Measurements from ENCODE around the gene PLPP4. TPM values are rescaled to one million over a fixed set of nuclear protein-coding genes. Genes with fewer than 3 reads are reported as not detected.

The PLPP4 gene
- total RNA-seq, 1 donor, result not detected

DNA sequence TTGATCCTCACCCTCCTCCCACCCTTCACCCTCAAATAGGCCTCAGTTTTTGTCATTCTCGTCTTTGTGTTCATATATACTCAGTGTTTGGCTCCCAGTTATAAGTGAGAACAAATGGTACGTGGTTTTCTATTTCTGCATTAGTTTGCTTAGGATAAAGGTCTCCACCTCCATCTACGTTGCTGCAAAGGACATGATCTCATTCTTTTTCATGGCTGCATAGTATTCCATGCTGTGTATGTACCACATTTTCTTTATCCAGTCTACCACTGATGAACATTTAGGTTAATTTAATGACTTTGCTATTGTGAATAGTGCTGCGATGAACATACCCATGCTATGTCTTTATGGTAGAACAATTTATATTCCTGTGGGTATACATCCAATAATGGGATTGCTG lies 91.2 kb downstream of the PLPP4 start:
- Histone ChIP-seq H3K27me3 (ENCODE audit: insufficient read depth, low read length) (no peaks in the 10 kb centered on the region), H3K4me1 (ENCODE audit: insufficient read depth, low read length) (no peaks in the 10 kb centered on the region), H3K9me3 (ENCODE audit: low read depth, low read length) (no peaks in the 10 kb centered on the region), H3K4me3 (ENCODE audit: low read length) (no peak overlapping the region)

DNA sequence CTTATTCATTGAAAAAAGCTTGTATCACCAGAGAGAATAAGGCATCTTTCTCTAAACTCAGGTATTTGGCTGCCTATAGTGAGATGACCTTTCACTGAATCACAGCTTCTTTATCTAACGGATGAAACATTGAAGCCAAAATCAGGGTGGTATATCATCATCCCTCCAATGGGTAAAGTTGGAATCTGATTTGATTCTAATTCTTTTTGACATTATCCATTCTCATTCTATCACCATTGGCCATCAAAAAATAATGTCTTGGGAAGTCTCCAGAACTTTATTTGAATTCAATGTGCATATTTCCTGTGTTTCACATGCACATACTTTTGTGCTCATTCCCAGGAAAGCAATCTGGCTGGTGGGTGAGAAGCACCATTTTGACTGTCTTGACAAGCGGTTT lies 95.2 kb downstream of the PLPP4 start:
- Histone ChIP-seq H3K4me1 (ENCODE audit: insufficient read depth, low read length) (no peaks in the 10 kb centered on the region), H3K4me3 (ENCODE audit: low read length) (no peak overlapping the region), H3K27me3 (ENCODE audit: insufficient read depth, low read length) (no peaks in the 10 kb centered on the region), H3K9me3 (ENCODE audit: low read depth, low read length) (peaks cover 5% of the 10 kb centered on the region)

GRCh38 chr10:120553911-120554310 lies 96.9 kb downstream of the PLPP4 start:
- H3K4me3 ChIP-seq (ENCODE audit: low read length), result no peak overlapping the region
- no peaks in the 10 kb centered on the region for H3K27me3 ChIP-seq (ENCODE audit: insufficient read depth, low read length)
- peaks cover 5% of the 10 kb centered on the region for H3K9me3 ChIP-seq (ENCODE audit: low read depth, low read length)
- H3K4me1 ChIP-seq (ENCODE audit: insufficient read depth, low read length), result no peaks in the 10 kb centered on the region

- H3K9me3 ChIP-seq (ENCODE audit: low read depth, low read length), result peaks cover 5% of the 10 kb centered on the region
- no peaks in the 10 kb centered on the region for H3K27me3 ChIP-seq (ENCODE audit: insufficient read depth, low read length)
- H3K4me1 ChIP-seq (ENCODE audit: insufficient read depth, low read length), result no peaks in the 10 kb centered on the region
- no peak overlapping the region for H3K4me3 ChIP-seq (ENCODE audit: low read length)
Observed at GRCh38 chr10:120555436-120555835, 98.4 kb downstream of the PLPP4 start.

DNA sequence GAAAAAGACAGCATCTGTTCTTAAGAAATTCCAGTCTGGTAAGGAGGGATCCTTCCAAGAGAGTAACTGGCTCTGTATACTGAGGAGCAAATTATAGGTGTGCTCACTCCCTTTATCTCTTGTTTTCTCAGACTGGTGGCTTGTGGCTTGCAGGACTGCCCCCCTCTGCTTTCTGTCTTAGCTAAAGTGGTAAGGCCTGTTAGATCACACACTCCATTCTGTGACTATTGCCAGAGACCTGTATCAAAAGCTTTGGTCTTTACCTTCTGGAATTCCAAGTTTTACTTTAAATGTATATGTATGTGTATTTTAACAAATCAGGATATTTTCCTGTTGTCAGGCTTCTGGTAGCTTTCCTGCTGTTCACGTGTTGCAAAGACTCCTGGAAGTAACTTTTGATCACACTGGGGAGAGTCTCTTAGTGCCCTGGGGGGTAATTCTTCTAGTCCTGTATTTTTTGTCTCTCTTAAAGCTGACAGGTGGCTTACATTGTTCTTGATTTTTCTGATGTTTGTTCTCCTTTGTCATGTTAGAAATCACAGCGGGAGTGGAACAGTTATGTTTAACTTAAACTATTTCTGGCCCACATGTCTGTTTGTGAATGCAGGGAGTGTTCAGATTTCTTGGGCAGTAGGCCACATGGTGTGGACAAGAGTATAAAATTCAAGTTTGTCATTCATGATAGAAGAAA lies 99.0 kb downstream of the PLPP4 start:
- Histone ChIP-seq H3K4me1 (ENCODE audit: insufficient read depth, low read length) (no peaks in the 10 kb centered on the region), H3K9me3 (ENCODE audit: low read depth, low read length) (peaks cover 5% of the 10 kb centered on the region), H3K4me3 (ENCODE audit: low read length) (no peak overlapping the region), H3K27me3 (ENCODE audit: insufficient read depth, low read length) (no peaks in the 10 kb centered on the region)

- Histone ChIP-seq H3K4me1 (ENCODE audit: insufficient read depth, low read length) (no peaks in the 10 kb centered on the region), H3K4me3 (ENCODE audit: low read length) (no peak overlapping the region), H3K9me3 (ENCODE audit: low read depth, low read length) (peaks cover 5% of the 10 kb centered on the region), H3K27me3 (ENCODE audit: insufficient read depth, low read length) (no peaks in the 10 kb centered on the region)
Observed at GRCh38 chr10:120557311-120557710, 100.3 kb downstream of the PLPP4 start.

DNA sequence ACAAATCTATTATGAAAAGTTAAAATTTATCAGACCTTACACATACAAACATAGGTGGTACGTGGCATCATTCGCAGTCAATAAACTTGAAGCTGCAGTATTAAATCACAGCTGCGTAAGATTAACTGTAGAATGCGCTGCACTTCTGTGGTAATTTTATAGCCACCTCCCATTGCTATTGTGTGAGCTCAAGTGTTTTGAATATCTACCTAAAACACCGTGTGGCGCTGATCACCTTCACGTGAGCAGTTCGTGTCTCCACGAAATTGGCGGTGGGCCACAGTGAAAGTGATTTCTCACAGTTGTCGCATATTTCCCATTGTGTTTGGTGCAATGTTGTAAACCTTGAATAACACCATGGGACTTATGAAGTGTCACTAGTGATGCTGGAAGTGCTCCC lies 102.8 kb downstream of the PLPP4 start:
- H3K4me1 ChIP-seq (ENCODE audit: insufficient read depth, low read length), result no peaks in the 10 kb centered on the region
- H3K4me3 ChIP-seq (ENCODE audit: low read length), result no peak overlapping the region
- no peaks in the 10 kb centered on the region for H3K9me3 ChIP-seq (ENCODE audit: low read depth, low read length)
- H3K27me3 ChIP-seq (ENCODE audit: insufficient read depth, low read length), result no peaks in the 10 kb centered on the region

DNA sequence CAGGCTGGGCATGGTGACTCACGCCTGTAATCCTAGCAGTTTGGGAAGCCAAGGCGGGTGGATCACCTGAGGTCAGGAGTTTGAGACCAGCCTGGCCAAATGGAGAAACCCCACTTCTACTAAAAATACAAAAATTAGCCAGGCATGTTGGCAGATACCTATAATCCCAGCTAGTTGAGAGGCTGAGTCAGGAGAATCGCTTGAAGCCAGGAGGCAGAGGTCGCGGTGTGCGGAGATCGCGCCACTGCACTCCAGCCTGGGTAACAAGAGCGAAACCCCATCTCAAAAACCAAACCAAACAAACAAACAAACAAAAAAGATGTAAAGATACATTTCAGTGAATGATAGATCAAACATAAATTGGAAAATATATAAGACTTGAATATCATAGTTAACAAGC lies 105.9 kb downstream of the PLPP4 start:
- Histone ChIP-seq H3K27me3 (ENCODE audit: insufficient read depth, low read length) (no peaks in the 10 kb centered on the region), H3K4me1 (ENCODE audit: insufficient read depth, low read length) (no peaks in the 10 kb centered on the region), H3K4me3 (ENCODE audit: low read length) (no peak overlapping the region), H3K9me3 (ENCODE audit: low read depth, low read length) (no peaks in the 10 kb centered on the region)

DNA sequence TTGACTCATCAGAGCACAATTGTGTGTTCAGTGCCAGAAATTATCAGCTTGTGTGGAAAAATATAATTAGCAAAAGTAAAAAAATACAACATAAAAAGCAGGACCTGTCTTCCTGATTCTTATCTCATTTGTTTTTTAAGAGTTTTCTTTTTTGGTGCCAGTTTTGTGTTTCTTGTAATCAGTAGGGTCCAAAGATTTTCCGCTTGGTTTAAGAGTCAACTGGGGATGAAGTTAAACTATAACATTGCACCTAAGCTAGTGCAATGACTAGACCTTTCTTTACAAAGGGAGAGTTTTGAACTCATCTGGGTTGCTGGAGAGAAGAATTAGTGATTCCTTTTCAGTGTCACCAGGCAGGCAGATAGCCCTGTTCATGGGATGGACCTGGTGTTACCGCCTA lies 113.4 kb downstream of the PLPP4 start:
- Histone ChIP-seq H3K9me3 (ENCODE audit: low read depth, low read length) (no peaks in the 10 kb centered on the region), H3K4me1 (ENCODE audit: insufficient read depth, low read length) (peaks cover 3% of the 10 kb centered on the region), H3K27me3 (ENCODE audit: insufficient read depth, low read length) (no peaks in the 10 kb centered on the region), H3K4me3 (ENCODE audit: low read length) (no peak overlapping the region)

- no peak overlapping the region for H3K4me3 ChIP-seq (ENCODE audit: low read length)
- peaks cover 3% of the 10 kb centered on the region for H3K4me1 ChIP-seq (ENCODE audit: insufficient read depth, low read length)
- H3K27me3 ChIP-seq (ENCODE audit: insufficient read depth, low read length), result no peaks in the 10 kb centered on the region
Observed at GRCh38 chr10:120571266-120571665, 114.2 kb downstream of the PLPP4 start.

DNA sequence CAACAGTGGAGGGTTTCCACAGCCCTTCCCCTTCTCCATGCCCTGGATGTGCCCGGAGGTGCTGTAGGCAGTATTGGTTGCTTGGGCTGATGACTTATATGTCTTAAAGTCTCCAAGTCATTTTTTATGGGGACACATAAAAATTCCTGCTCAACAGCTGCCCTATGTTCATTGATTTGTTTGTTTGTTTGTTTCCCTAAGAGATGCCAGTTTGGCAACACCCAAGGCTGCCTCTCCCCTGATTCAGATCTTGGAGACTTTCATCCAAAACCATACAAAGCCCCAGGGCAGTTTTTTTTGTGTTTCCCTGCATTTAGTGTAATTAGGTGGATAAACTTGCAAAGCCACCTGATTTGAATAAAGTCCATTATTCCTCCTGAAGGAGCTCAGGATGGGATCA lies 115.3 kb downstream of the PLPP4 start:
- H3K27me3 ChIP-seq (ENCODE audit: insufficient read depth, low read length), result no peaks in the 10 kb centered on the region
- peaks cover 3% of the 10 kb centered on the region for H3K4me1 ChIP-seq (ENCODE audit: insufficient read depth, low read length)
- no peak overlapping the region for H3K4me3 ChIP-seq (ENCODE audit: low read length)
- no peaks in the 10 kb centered on the region for H3K9me3 ChIP-seq (ENCODE audit: low read depth, low read length)

More at GRCh38 chr10:120571266-120571665, 114.2 kb downstream of the PLPP4 start:
- H3K9me3 ChIP-seq (ENCODE audit: low read depth, low read length), result no peaks in the 10 kb centered on the region

DNA sequence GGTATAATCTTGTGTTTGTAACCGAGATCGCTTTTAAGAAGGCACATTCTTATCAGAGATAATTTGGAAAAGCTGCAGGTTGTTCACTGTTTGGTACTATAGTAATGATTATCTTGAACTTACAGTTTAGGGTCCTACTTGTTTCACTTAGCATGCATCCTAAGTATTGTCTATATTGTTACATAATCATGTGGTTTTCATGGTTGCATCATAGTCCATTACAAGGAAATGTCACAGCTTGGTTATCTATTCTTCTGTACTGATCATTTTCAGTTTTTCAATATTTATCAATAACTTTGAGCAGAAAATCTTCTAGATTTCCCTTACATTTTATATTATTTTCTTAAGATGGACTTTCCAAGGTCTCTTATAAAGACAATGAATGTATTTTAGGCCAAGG lies 116.3 kb downstream of the PLPP4 start:
- Histone ChIP-seq H3K27me3 (ENCODE audit: insufficient read depth, low read length) (no peaks in the 10 kb centered on the region), H3K4me3 (ENCODE audit: low read length) (no peak overlapping the region), H3K4me1 (ENCODE audit: insufficient read depth, low read length) (peaks cover 3% of the 10 kb centered on the region), H3K9me3 (ENCODE audit: low read depth, low read length) (no peaks in the 10 kb centered on the region)

- Histone ChIP-seq H3K27me3 (ENCODE audit: insufficient read depth, low read length) (no peaks in the 10 kb centered on the region), H3K4me3 (ENCODE audit: low read length) (no peak overlapping the region), H3K9me3 (ENCODE audit: low read depth, low read length) (no peaks in the 10 kb centered on the region), H3K4me1 (ENCODE audit: insufficient read depth, low read length) (peaks cover 3% of the 10 kb centered on the region)
Observed at GRCh38 chr10:120574981-120575380, 118.0 kb downstream of the PLPP4 start.

- Histone ChIP-seq H3K27me3 (ENCODE audit: insufficient read depth, low read length) (no peaks in the 10 kb centered on the region), H3K4me1 (ENCODE audit: insufficient read depth, low read length) (peaks cover 3% of the 10 kb centered on the region), H3K4me3 (ENCODE audit: low read length) (no peak overlapping the region), H3K9me3 (ENCODE audit: low read depth, low read length) (no peaks in the 10 kb centered on the region)
Observed at GRCh38 chr10:120575411-120575810, 118.4 kb downstream of the PLPP4 start.

GRCh38 chr10:120578134-120578533 lies 121.1 kb downstream of the PLPP4 start:
- peaks cover 3% of the 10 kb centered on the region for H3K4me1 ChIP-seq (ENCODE audit: insufficient read depth, low read length)
- no peaks in the 10 kb centered on the region for H3K27me3 ChIP-seq (ENCODE audit: insufficient read depth, low read length)
- H3K9me3 ChIP-seq (ENCODE audit: low read depth, low read length), result no peaks in the 10 kb centered on the region
- no peak overlapping the region for H3K4me3 ChIP-seq (ENCODE audit: low read length)

GRCh38 chr10:120578890-120579289 lies 121.9 kb downstream of the PLPP4 start:
- Histone ChIP-seq H3K4me3 (ENCODE audit: low read length) (no peak overlapping the region), H3K4me1 (ENCODE audit: insufficient read depth, low read length) (no peaks in the 10 kb centered on the region), H3K9me3 (ENCODE audit: low read depth, low read length) (no peaks in the 10 kb centered on the region), H3K27me3 (ENCODE audit: insufficient read depth, low read length) (no peaks in the 10 kb centered on the region)

Measured in mononuclear cell (primary cell).